Smooth muscle cell (in vitro differentiated cells): ENCODE data around the gene STX3. TPM values are rescaled to one million over a fixed set of nuclear protein-coding genes. Genes with fewer than 3 reads are reported as not detected.

Source experiments
- DNase-seq: peaks from one replicate; lab custom pipeline; 2025; ENCODE audit not compliant: unreplicated experiment; lab: John Stamatoyannopoulos, UW
- H2AFZ ChIP-seq: fragments of 200-600 bp; sonication (generic); 2 replicates; pipeline ENCODE4 v1.6.0; 2016; ENCODE audit warnings: antibody characterized with exemption, low read depth, mild to moderate bottlenecking
- H3F3A ChIP-seq: fragments of 200-600 bp; sonication (generic); 2 replicates; pipeline ENCODE4 v1.6.0; 2017; ENCODE audit warnings: antibody characterized with exemption, low read depth
- H3K27ac ChIP-seq: fragments of 200-600 bp; sonication (generic); 2 replicates; pipeline ENCODE4 v1.5.1; 2016; ENCODE audit warnings: low read depth, mild to moderate bottlenecking
- H3K27me3 ChIP-seq: fragments of 200-600 bp; sonication (generic); 2 replicates; pipeline ENCODE4 v1.6.1; 2016; ENCODE audit warnings: low read depth, mild to moderate bottlenecking
- H3K36me3 ChIP-seq: fragments of 200-600 bp; sonication (generic); 2 replicates; pipeline ENCODE4 v1.5.1; 2016; ENCODE audit warnings: low read depth
- H3K4me1 ChIP-seq: fragments of 200-600 bp; sonication (generic); 2 replicates; pipeline ENCODE4 v1.5.1; 2016; ENCODE audit warnings: low read depth
- H3K4me2 ChIP-seq: fragments of 200-600 bp; sonication (generic); 2 replicates; pipeline ENCODE4 v1.6.0; 2016; ENCODE audit warnings: mild to moderate bottlenecking
- H3K4me3 ChIP-seq: fragments of 200-600 bp; sonication (generic); 2 replicates; pipeline ENCODE4 v1.5.1; 2016; ENCODE audit warnings: mild to moderate bottlenecking
- H3K79me2 ChIP-seq: fragments of 200-600 bp; sonication (generic); 2 replicates; pipeline ENCODE4 v1.6.0; 2016; ENCODE audit warnings: low read depth, mild to moderate bottlenecking
- H3K9ac ChIP-seq: fragments of 200-600 bp; sonication (generic); 2 replicates; pipeline ENCODE4 v1.6.0; 2016; ENCODE audit warnings: low read depth
- H3K9me3 ChIP-seq: fragments of 200-600 bp; sonication (generic); replicated peaks from 2 replicates; pipeline ENCODE4 v1.5.1; 2016; ENCODE audit warnings: low read depth
- H4K20me1 ChIP-seq: fragments of 200-600 bp; sonication (generic); 2 replicates; pipeline ENCODE4 v1.6.0; 2016; ENCODE audit warnings: low read depth
- CTCF ChIP-seq: fragments of 200-600 bp; sonication (generic); IDR thresholded peaks from 2 replicates; pipeline ENCODE4 v1.5.1; 2017; ENCODE audit warnings: borderline replicate concordance, mild to moderate bottlenecking, antibody characterized with exemption; ENCODE audit not compliant: insufficient read depth, poor library complexity, severe bottlenecking
- WGBS: methylation state at CpG from one replicate; pipeline ENCODE4 v1.1.7; 2016; ENCODE audit warnings: low lambda C conversion rate; 5-methylcytosine and 5-hydroxymethylcytosine counted together
- polyA plus RNA-seq: library from polyadenylated mRNA; unstranded; fragments of >200 nt; fragmentation: Nextera tagmentation; extraction: Ambion mirVana; gene quantifications from 2 replicates; pipeline ENCODE4 v1.2.1, GENCODE V29; 2016
- total RNA-seq: library from RNA; depleted of rRNA; stranded (reverse); fragments of >200 nt; gene quantifications from 2 replicates; pipeline ENCODE4 v1.2.3, GENCODE V29; 2014

Gene STX3
- total and polyA plus RNA-seq, 2 experiments from 2014 or later = 24.1 to 52.2 TPM

DNA sequence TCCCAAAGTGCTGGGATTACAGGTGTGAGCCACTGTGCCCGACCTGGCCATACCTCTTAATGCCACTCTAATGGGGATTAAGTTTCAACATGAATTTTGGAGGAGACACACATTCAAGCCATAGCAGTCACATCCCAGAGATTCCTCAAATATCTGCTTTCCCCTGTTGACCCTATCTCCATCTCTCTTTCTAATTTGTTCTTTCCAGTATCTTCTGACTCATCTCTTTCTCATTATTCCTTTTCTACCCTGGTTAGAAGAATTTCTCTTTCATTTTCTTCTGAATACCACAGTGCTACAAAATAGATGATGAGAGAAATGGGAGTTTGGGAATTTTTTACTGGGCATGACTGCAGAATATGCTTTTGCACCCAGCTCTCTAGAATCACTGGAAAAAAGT, 46.6 kb upstream of the STX3 start:
- H3K36me3 ChIP-seq = no peaks in the 10 kb centered on the region
- H3K79me2 ChIP-seq = no peaks in the 10 kb centered on the region
- H4K20me1 ChIP-seq = no peaks in the 10 kb centered on the region
- no peak for DNase-seq
- H2AFZ ChIP-seq = no peak overlapping the region
- peak overlapping the region; percentile 98 for H3K27ac ChIP-seq
- H3K4me2 ChIP-seq = no peak overlapping the region
- WGBS = 57% methylated on average over 1 of the region's 1 CpG
- H3F3A ChIP-seq = peaks cover 22% of the 10 kb centered on the region
- no peak overlapping the region for H3K9ac ChIP-seq
- H3K4me1 ChIP-seq = peaks cover 14% of the 10 kb centered on the region
- H3K9me3 ChIP-seq = no peaks in the 10 kb centered on the region
- H3K4me3 ChIP-seq = no peak overlapping the region
- no peaks in the 10 kb centered on the region for H3K27me3 ChIP-seq
- no peak for TF ChIP-seq CTCF

- peak overlapping the region; percentile 36 for H2AFZ ChIP-seq
- no peak overlapping the region for H3K27ac ChIP-seq
- no peaks in the 10 kb centered on the region for H3K27me3 ChIP-seq
- H3K4me3 ChIP-seq = no peak overlapping the region
- H3K4me1 ChIP-seq = peaks cover 8% of the 10 kb centered on the region
- H3K9ac ChIP-seq = no peak overlapping the region
- H3K9me3 ChIP-seq = no peaks in the 10 kb centered on the region
- H4K20me1 ChIP-seq = no peaks in the 10 kb centered on the region
- no peaks in the 10 kb centered on the region for H3K79me2 ChIP-seq
- no peak overlapping the region for H3K4me2 ChIP-seq
- TF ChIP-seq CTCF = no peak
- no peak for DNase-seq
- 70% methylated on average over 3 of the region's 3 CpGs for WGBS
- H3F3A ChIP-seq = peaks cover 22% of the 10 kb centered on the region
- H3K36me3 ChIP-seq = no peaks in the 10 kb centered on the region
Measured at GRCh38 chr11:59710136-59710847, 44.9 kb upstream of the STX3 start.

GRCh38 chr11:59713745-59714144, 41.4 kb upstream of the STX3 start, which contains the start of gene OR10V1:
OR10V1 (minus strand) TSS chr11:59713845; CDS start chr11:59713845, 0 bp downstream.
- TF ChIP-seq CTCF = no peak
- no peak within 1 kb of the TSS for H3K4me3 ChIP-seq

DNA sequence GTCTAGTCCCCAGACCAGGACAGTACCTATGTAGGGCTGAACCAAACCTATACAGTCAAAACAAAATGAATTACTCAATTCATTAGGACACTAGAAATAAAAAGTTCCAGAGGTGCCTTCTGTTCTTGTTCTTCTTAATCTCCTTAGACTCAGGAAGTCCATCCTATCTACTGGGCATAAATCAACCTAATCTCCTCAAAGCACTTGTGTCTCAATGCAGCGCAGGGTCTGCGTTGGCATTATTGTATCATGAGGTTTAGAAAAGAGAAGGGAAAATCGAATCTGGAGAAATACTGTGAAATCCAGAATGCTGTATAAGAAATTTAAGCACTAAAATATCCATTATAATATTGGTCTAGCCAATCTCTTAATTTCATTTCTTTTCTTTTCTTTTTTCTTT, 39.1 kb upstream of the STX3 start:
- Histone ChIP-seq H3K4me2 (no peak overlapping the region), H3K9ac (no peak overlapping the region), H2AFZ (no peak overlapping the region), H3K9me3 (no peaks in the 10 kb centered on the region), H3F3A (no peaks in the 10 kb centered on the region), H3K79me2 (no peaks in the 10 kb centered on the region), H3K4me1 (no peaks in the 10 kb centered on the region), H3K27me3 (no peaks in the 10 kb centered on the region), H4K20me1 (no peaks in the 10 kb centered on the region), H3K36me3 (no peaks in the 10 kb centered on the region), H3K27ac (no peak overlapping the region), H3K4me3 (no peak overlapping the region)
- 43% methylated on average over 3 of the region's 3 CpGs for WGBS
- no peak for DNase-seq
- no peak for TF ChIP-seq CTCF

More at GRCh38 chr11:59713745-59714144, 41.4 kb upstream of the STX3 start, which contains the start of gene OR10V1:
- no peaks in the 10 kb centered on the region for H3K9me3 ChIP-seq
- no peaks in the 10 kb centered on the region for H3F3A ChIP-seq
- no peaks in the 10 kb centered on the region for H3K36me3 ChIP-seq
- H2AFZ ChIP-seq = no peak within 1 kb of the TSS
- H3K27me3 ChIP-seq = no peaks in the 10 kb centered on the region
- 98% methylated on average over 2 of the region's 2 CpGs for WGBS
- H3K4me2 ChIP-seq = no peak within 1 kb of the TSS
- H3K4me1 ChIP-seq = no peaks in the 10 kb centered on the region
- no peak within 1 kb of the TSS for H3K9ac ChIP-seq
- H3K27ac ChIP-seq = no peak within 1 kb of the TSS
- H3K79me2 ChIP-seq = no peaks in the 10 kb centered on the region
- no peaks in the 10 kb centered on the region for H4K20me1 ChIP-seq
- DNase-seq = no peak
